Measurements from ENCODE around the gene EFNA5. TPM values are rescaled to one million over a fixed set of nuclear protein-coding genes. Genes with fewer than 3 reads are reported as not detected.
A peak's percentile ranks its signal among the peaks of the same experiment; 100 is the strongest.
"Not testable (repeated sequence)": the region's sequence is repeated elsewhere in the genome, so short reads cannot be mapped to it uniquely, and the experiment has no call there.

Gene EFNA5
- total RNA-seq, 2 experiments from 2014 or later = not detected

- H3K36me3 Mint-ChIP-seq (ENCODE audit: low read depth) = no peaks in the 10 kb centered on the region
- H3K27me3 Mint-ChIP-seq = peaks cover 21% of the 10 kb centered on the region
- peaks cover 12% of the 10 kb centered on the region for H3K4me1 Mint-ChIP-seq
- no peak overlapping the region for H3K27ac Mint-ChIP-seq
- no peak for DNase-seq
- peaks cover 2% of the 10 kb centered on the region for H3K9me3 Mint-ChIP-seq
- no peak overlapping the region for H3K4me3 Mint-ChIP-seq
- POLR2A ChIA-PET = interaction anchor here (0.9 kb wide), 1 partner anchor 26 kb away, joined by 3 read pairs; no protein-coding TSS in a partner anchor
- CTCF ChIA-PET = interaction anchor here (0.6 kb wide), 1 partner anchor 63 kb away, joined by 4 read pairs; no protein-coding TSS in a partner anchor
Observed at GRCh38 chr5:107501965-107502675, 168.6 kb downstream of the EFNA5 start.

DNA sequence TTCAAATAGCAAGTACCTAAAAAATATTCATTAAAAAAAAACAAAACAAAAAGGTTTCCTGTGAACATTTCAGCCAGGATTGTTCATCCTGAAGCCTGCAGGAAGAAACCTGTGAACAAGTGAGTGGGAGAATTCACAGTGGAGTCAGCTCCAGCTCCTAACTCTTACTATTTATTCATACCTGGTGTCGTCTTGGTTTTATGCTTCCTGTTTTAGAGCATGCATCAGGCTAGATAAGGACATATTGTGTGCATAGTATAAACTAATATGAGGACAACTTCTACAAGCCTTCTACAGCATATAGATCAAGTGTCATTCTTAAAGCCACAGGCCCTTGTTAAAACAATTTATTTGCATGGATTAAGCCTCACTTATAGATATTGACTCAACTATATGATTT is 169.9 kb downstream of the EFNA5 start:
- H3K4me1 Mint-ChIP-seq = peaks cover 12% of the 10 kb centered on the region
- peaks cover 2% of the 10 kb centered on the region for H3K9me3 Mint-ChIP-seq
- no peak for DNase-seq
- H3K27me3 Mint-ChIP-seq = peaks cover 14% of the 10 kb centered on the region
- H3K36me3 Mint-ChIP-seq (ENCODE audit: low read depth) = no peaks in the 10 kb centered on the region
- ChIA-PET CTCF (no interaction called here), POLR2A (no interaction called here)
- no peak overlapping the region for H3K27ac Mint-ChIP-seq
- no peak overlapping the region for H3K4me3 Mint-ChIP-seq

- Mint-ChIP-seq H3K4me1 (peaks cover 12% of the 10 kb centered on the region), H3K36me3 (ENCODE audit: low read depth) (no peaks in the 10 kb centered on the region), H3K4me3 (no peak overlapping the region), H3K27ac (no peak overlapping the region), H3K9me3 (peaks cover 2% of the 10 kb centered on the region), H3K27me3 (peaks cover 11% of the 10 kb centered on the region)
- no peak for DNase-seq
- ChIA-PET POLR2A (no interaction called here), CTCF (no interaction called here)
Observed at GRCh38 chr5:107500347-107500746, 170.4 kb downstream of the EFNA5 start.

DNA sequence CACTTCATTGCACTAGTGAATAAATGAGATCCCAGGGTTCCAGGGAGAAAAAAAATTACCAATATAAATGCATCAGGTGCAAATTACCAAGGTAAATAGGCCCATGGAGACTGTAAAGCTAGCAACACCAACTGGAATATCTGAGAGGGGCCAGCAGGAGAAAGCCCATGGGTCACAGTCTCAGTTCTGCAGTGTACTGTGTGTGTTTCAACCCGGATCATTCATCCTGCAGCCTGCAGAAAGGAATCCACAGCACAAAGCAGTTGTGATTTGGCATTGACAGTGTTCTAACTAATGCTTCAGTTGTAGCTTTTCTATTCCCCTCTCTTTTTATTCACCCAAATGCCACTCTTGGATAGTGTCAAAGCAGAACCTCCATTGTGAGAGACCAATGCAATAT is 171.0 kb downstream of the EFNA5 start:
- peaks cover 9% of the 10 kb centered on the region for H3K27me3 Mint-ChIP-seq
- H3K4me3 Mint-ChIP-seq = no peak overlapping the region
- no peaks in the 10 kb centered on the region for H3K36me3 Mint-ChIP-seq (ENCODE audit: low read depth)
- ChIA-PET CTCF (no interaction called here), POLR2A (no interaction called here)
- H3K9me3 Mint-ChIP-seq = peaks cover 2% of the 10 kb centered on the region
- no peak for DNase-seq
- no peak overlapping the region for H3K27ac Mint-ChIP-seq
- peaks cover 12% of the 10 kb centered on the region for H3K4me1 Mint-ChIP-seq

DNA sequence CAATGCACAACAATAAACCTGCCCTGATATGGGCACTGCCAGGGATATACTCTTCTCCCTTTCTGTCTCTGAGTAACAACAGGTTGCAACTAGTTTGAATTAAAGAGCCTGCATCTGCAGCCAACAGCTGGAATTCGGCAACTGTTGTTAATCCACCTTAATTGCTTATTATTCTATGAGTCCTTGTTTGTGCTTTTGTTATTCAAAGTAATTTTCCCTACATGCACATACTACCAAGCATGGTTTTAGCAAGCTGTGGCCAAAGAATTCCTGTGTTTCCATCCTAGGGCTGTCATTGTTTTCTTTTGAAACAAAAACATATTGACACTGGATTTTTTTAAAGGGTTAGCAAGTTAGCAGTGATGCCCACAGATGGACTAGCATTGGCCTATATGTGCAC is 171.5 kb downstream of the EFNA5 start:
- H3K27ac Mint-ChIP-seq = no peak overlapping the region
- CTCF ChIA-PET = no interaction called here
- H3K4me1 Mint-ChIP-seq = peaks cover 12% of the 10 kb centered on the region

DNA sequence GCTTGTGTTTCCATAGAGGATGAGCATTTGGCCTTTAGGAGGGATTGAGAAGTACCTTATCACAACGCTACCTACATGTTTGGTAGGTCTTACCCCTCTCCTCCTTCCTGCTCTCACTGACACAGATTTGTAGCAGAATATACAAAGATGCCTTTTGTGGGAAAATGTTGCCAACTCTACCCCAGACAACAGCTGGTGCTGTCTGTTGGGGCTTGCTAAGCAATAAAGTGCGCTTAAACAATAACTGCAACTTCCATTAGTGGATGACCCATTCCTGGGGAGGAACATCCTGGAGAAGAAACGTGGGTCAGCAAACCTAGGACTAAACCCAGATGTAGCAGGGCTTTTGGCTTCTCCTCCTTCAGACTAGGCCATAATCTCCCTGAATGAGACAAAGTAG is 174.3 kb downstream of the EFNA5 start:
- CTCF ChIA-PET = no interaction called here
- Mint-ChIP-seq H3K27ac (no peak overlapping the region), H3K4me1 (no peaks in the 10 kb centered on the region), H3K9me3 (no peaks in the 10 kb centered on the region), H3K36me3 (ENCODE audit: low read depth) (no peaks in the 10 kb centered on the region), H3K4me3 (no peak overlapping the region), H3K27me3 (no peaks in the 10 kb centered on the region)
- DNase-seq = no peak
- POLR2A ChIA-PET = no interaction called here

More for the DNA sequence above, 171.5 kb downstream of the EFNA5 start:
- H3K4me3 Mint-ChIP-seq = no peak overlapping the region
- POLR2A ChIA-PET = no interaction called here
- H3K9me3 Mint-ChIP-seq = peaks cover 2% of the 10 kb centered on the region
- no peak for DNase-seq
- H3K36me3 Mint-ChIP-seq (ENCODE audit: low read depth) = no peaks in the 10 kb centered on the region
- peaks cover 9% of the 10 kb centered on the region for H3K27me3 Mint-ChIP-seq

- CTCF ChIA-PET = not testable (repeated sequence)
Observed at GRCh38 chr5:107494129-107494528, 176.6 kb downstream of the EFNA5 start.

DNA sequence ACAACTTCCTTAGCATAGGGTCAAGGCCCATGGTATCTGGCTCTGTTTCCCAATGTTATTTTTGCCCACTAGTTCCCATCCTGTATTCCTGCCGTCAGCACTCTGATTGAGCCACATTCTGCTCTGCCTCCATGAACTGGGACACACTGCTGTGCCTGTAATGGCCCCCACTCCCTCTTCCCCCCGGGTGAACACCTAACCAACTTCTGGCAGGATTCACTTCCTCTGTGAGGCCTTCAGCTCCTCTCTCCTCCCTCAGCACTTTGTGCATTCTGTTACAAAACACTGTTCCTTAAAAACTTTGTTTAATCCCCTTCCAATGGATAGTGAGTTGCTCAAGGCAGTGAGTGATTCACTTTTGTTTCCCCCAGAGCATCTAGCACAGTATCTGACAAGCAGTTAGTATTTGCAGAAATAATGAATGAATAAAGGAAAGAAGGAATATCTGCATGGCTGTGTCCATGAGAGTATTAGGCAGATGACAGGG is 183.6 kb downstream of the EFNA5 start:
- H3K27me3 Mint-ChIP-seq = peaks cover 10% of the 10 kb centered on the region
- H3K4me3 Mint-ChIP-seq = no peak overlapping the region
- ChIA-PET CTCF (interaction anchor here (0.6 kb wide), 1 partner anchor 1584 kb away, joined by 3 read pairs; no protein-coding TSS in a partner anchor), POLR2A (interaction anchor here (1.6 kb wide), 1 partner anchor 10 kb away, joined by 4 read pairs; no protein-coding TSS in a partner anchor)
- no peak for DNase-seq
- peaks cover 11% of the 10 kb centered on the region for H3K36me3 Mint-ChIP-seq (ENCODE audit: low read depth)
- H3K9me3 Mint-ChIP-seq = peaks cover 13% of the 10 kb centered on the region
- no peak overlapping the region for H3K27ac Mint-ChIP-seq
- H3K4me1 Mint-ChIP-seq = peaks cover 27% of the 10 kb centered on the region

More at GRCh38 chr5:107494129-107494528, 176.6 kb downstream of the EFNA5 start:
- POLR2A ChIA-PET; H3K4me3 Mint-ChIP-seq; H3K9me3 Mint-ChIP-seq; H3K27ac Mint-ChIP-seq; H3K36me3 Mint-ChIP-seq (ENCODE audit: low read depth); H3K4me1 Mint-ChIP-seq; H3K27me3 Mint-ChIP-seq; DNase-seq: not testable (repeated sequence)

DNA sequence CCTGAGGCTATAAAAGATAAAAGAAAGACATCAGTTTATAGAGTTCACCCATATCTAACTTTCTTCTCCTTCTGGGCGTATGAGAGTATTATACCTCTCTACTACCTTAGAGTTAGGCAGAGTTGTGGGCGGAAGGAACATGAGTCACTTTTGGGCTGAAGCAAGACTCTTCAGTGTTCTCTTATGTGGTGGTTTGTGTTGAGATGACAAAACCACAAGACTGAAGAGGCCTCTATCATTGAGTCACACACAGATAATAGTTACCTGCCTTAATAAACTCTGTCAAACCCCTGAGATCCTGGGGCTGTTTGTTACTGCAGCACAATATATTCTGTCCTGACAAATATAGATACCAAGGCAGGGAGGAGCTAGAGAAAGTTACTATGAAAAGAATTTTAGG is 184.2 kb downstream of the EFNA5 start:
- Mint-ChIP-seq H3K36me3 (ENCODE audit: low read depth) (peaks cover 11% of the 10 kb centered on the region), H3K9me3 (peaks cover 13% of the 10 kb centered on the region), H3K4me3 (no peak overlapping the region), H3K27ac (no peak overlapping the region), H3K4me1 (peaks cover 27% of the 10 kb centered on the region), H3K27me3 (peaks cover 10% of the 10 kb centered on the region)
- ChIA-PET POLR2A (no interaction called here), CTCF (interaction anchor here (0.6 kb wide), 1 partner anchor 1583 kb away, joined by 3 read pairs; no protein-coding TSS in a partner anchor)
- peak; percentile 53 for DNase-seq

DNA sequence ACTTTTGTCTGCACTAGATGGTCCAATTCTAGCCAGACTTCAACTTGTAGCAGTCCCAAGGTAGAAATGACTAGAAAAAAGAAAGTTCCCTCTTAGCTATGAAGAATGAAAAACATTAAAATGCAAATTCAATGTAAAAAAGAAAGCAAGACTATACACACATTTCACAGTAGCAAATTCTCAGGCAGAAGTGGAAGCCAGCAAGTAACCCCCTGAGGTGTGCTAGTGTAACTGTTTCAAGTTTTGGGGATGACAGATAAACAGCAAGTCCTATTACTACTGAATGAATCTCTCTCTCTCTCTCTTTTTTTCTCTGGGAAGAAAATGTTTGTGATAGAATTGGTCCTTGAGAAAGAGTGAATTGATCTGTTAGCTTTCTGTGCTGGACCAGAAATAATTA is 185.6 kb downstream of the EFNA5 start:
- Mint-ChIP-seq H3K4me1 (peaks cover 27% of the 10 kb centered on the region), H3K4me3 (no peak overlapping the region), H3K36me3 (ENCODE audit: low read depth) (peaks cover 11% of the 10 kb centered on the region), H3K9me3 (peaks cover 13% of the 10 kb centered on the region), H3K27ac (no peak overlapping the region), H3K27me3 (peaks cover 9% of the 10 kb centered on the region)
- CTCF ChIA-PET = no interaction called here
- POLR2A ChIA-PET = no interaction called here
- DNase-seq = no peak

DNA sequence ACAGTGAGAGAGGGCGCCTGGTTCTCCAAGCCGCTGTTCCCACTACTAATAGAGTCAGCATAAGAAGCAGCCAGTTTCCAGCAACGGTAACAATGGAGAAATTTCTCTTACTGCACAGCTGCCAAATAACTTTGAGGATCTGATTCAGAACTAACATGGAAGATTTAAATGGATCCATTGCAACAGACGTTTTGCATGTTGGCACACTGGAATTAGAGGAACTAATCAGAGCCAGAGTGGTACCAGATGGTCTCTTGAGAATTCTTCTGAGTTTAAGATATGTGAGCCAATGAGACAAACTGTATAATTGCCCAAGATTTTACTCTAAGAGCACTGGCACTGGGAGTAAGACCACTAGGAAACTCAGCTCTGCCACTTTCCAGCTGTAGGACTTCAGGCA is 186.5 kb downstream of the EFNA5 start:
- H3K27ac Mint-ChIP-seq = no peak overlapping the region
- peaks cover 11% of the 10 kb centered on the region for H3K36me3 Mint-ChIP-seq (ENCODE audit: low read depth)
- peaks cover 13% of the 10 kb centered on the region for H3K9me3 Mint-ChIP-seq
- DNase-seq = no peak
- peaks cover 8% of the 10 kb centered on the region for H3K27me3 Mint-ChIP-seq
- ChIA-PET CTCF (no interaction called here), POLR2A (no interaction called here)
- no peak overlapping the region for H3K4me3 Mint-ChIP-seq
- H3K4me1 Mint-ChIP-seq = peaks cover 27% of the 10 kb centered on the region

- DNase-seq = no peak
- ChIA-PET POLR2A (no interaction called here), CTCF (no interaction called here)
- Mint-ChIP-seq H3K27ac (no peak overlapping the region), H3K27me3 (peaks cover 8% of the 10 kb centered on the region), H3K36me3 (ENCODE audit: low read depth) (peaks cover 11% of the 10 kb centered on the region), H3K9me3 (peaks cover 13% of the 10 kb centered on the region), H3K4me1 (peaks cover 27% of the 10 kb centered on the region), H3K4me3 (no peak overlapping the region)
Observed at GRCh38 chr5:107483231-107484024, 187.3 kb downstream of the EFNA5 start.

DNA sequence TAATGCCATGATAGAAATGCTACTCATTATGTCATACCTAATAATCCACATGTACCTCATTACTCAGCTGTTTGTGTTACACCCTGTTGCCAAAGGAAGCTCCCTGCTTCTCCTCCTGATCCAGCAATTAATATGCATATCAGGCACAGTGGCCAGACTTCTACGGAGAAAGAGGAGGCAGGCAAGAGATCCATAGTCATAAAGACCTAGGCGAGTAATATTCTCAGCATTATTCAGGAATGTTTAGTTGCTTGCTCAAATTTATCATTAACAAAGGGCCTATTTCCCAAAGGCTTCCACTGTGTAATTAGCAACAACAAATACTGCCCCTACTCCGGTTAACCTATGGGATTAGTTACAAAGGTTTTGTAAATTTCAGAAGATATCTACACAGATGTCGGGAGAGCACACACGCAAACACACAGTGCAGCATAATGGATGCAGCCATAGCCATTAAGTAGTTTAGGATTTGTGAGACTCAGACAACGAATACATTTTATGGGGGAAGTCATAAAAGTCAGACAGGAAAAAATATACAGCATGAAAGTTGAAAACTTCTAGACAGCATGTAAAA is 192.6 kb downstream of the EFNA5 start:
- no peak overlapping the region for H3K27ac Mint-ChIP-seq
- peaks cover 18% of the 10 kb centered on the region for H3K4me1 Mint-ChIP-seq
- ChIA-PET CTCF (no interaction called here), POLR2A (no interaction called here)
- H3K9me3 Mint-ChIP-seq = no peaks in the 10 kb centered on the region
- H3K4me3 Mint-ChIP-seq = no peak overlapping the region
- no peak for DNase-seq
- no peaks in the 10 kb centered on the region for H3K36me3 Mint-ChIP-seq (ENCODE audit: low read depth)
- H3K27me3 Mint-ChIP-seq = no peaks in the 10 kb centered on the region
